NCI-H1048 (cell line): ENCODE measurements around the gene MISP.

ENCODE experiments used
- DNase-seq: peaks from one replicate; lab custom pipeline; 2025; lab: John Stamatoyannopoulos, UW

Gene MISP

GRCh38 chr19:796692-797527 lies 46.0 kb downstream of the MISP start, which contains the start of gene PTBP1:
TSS of gene PTBP1 (plus strand) at chr19:797452. CDS start at chr19:797498, 46 bp downstream.
- peak; percentile 100 for DNase-seq

GRCh38 chr19:797528-798414 lies 46.9 kb downstream of the MISP start:
- peak; percentile 82 for DNase-seq

- DNase-seq = no peak
Observed at GRCh38 chr19:798415-799075, 47.6 kb downstream of the MISP start.

- no peak for DNase-seq
Observed at GRCh38 chr19:799076-799881, 48.4 kb downstream of the MISP start.

GRCh38 chr19:800360-801029 lies 49.6 kb downstream of the MISP start:
- DNase-seq = no peak

- DNase-seq = no peak
Observed at GRCh38 chr19:801030-801860, 50.3 kb downstream of the MISP start.

- no peak for DNase-seq
Observed at GRCh38 chr19:801861-802497, 51.1 kb downstream of the MISP start.

- no peak for DNase-seq
Observed at GRCh38 chr19:802498-803098, 51.7 kb downstream of the MISP start.

GRCh38 chr19:803099-803561 lies 52.2 kb downstream of the MISP start:
- DNase-seq = no peak

- DNase-seq = no peak
Observed at GRCh38 chr19:803686-804418, 52.9 kb downstream of the MISP start.

- no peak for DNase-seq
Observed at GRCh38 chr19:804419-805165, 53.7 kb downstream of the MISP start.

- DNase-seq = no peak
Observed at GRCh38 chr19:805166-805551, 54.2 kb downstream of the MISP start.

GRCh38 chr19:805600-806550 lies 55.0 kb downstream of the MISP start:
- DNase-seq = peak; percentile 60

- no peak for DNase-seq
Observed at GRCh38 chr19:806815-807421, 56.0 kb downstream of the MISP start.

GRCh38 chr19:807627-808422 lies 56.9 kb downstream of the MISP start:
- no peak for DNase-seq
